Skeletal muscle tissue (tissue), 4 donors: ENCODE data around the gene PPARG. TPM values are rescaled to one million over a fixed set of nuclear protein-coding genes. Genes with fewer than 3 reads are reported as not detected.

ENCODE experiments used
- H3K27ac ChIP-seq: one replicate; pipeline ENCODE4 v1.7.0; 2013; ENCODE audit warnings: mild to moderate bottlenecking, low read depth, low read length, inconsistent platforms
- H3K27me3 ChIP-seq, 3 donors: one replicate each; pipeline ENCODE4 v1.7.0; 2013; ENCODE audit warnings: low read length in 3 of 3; ENCODE audit not compliant: control insufficient read depth in 3 of 3, insufficient read depth in 3 of 3
- H3K36me3 ChIP-seq, 3 donors: one replicate each; pipeline ENCODE4 v1.7.0; 2013; ENCODE audit warnings: low read length in 3 of 3; ENCODE audit not compliant: control insufficient read depth in 3 of 3, insufficient read depth in 3 of 3
- H3K4me1 ChIP-seq, 3 donors: one replicate each; pipeline ENCODE4 v1.7.0; 2013; ENCODE audit warnings: low read length in 3 of 3, mild to moderate bottlenecking in 3 of 3; ENCODE audit not compliant: control insufficient read depth in 3 of 3, insufficient read depth in 3 of 3
- H3K4me3 ChIP-seq, 3 donors: one replicate each; pipeline ENCODE4 v1.7.0; 2013; ENCODE audit warnings: low read length in 3 of 3
- H3K9ac ChIP-seq, 3 donors: one replicate each; pipeline ENCODE4 v1.7.0; 2013; ENCODE audit warnings: low read length in 3 of 3, mild to moderate bottlenecking in 3 of 3, moderate library complexity in 2 of 3, low read depth in 1 of 3
- H3K9me3 ChIP-seq, 3 donors: one replicate each; pipeline ENCODE4 v1.7.0; 2013; ENCODE audit warnings: low read length in 3 of 3; ENCODE audit not compliant: control insufficient read depth in 3 of 3
- total RNA-seq: library from RNA; depleted of rRNA; stranded (reverse); fragments of >200 nt; gene quantifications from one replicate; pipeline ENCODE4 v1.2.3, GENCODE V29; 2014
- donor health status: Osteomylitis.

Gene PPARG
- total RNA-seq, 1 donor from 2014 or later = 30.3 TPM

GRCh38 chr3:12349895-12350811 is 61.3 kb downstream of the PPARG start:
- H3K9ac ChIP-seq = no peak overlapping the region
- no peak overlapping the region for H3K4me3 ChIP-seq
- H3K27ac ChIP-seq = no peak overlapping the region

DNA sequence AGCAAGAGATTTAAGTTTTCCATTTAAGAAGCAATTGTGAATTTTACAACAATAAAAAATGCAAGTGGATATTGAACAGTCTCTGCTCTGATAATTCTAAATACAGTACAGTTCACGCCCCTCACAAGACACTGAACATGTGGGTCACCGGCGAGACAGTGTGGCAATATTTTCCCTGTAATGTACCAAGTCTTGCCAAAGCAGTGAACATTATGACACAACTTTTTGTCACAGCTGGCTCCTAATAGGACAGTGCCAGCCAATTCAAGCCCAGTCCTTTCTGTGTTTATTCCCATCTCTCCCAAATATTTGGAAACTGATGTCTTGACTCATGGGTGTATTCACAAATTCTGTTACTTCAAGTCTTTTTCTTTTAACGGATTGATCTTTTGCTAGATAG is 62.3 kb downstream of the PPARG start:
- Histone ChIP-seq H3K9me3 (no peaks in the 10 kb centered on the region), H3K4me1 (peaks cover 0 to 5% (median 4%) of the 10 kb centered on the region in 3 donors), H3K36me3 (no peaks in the 10 kb centered on the region), H3K4me3 (no peak overlapping the region), H3K27me3 (peaks cover 0 to 3% (median 0%) of the 10 kb centered on the region in 3 donors), H3K9ac (no peak overlapping the region), H3K27ac (no peak overlapping the region)

More at GRCh38 chr3:12349895-12350811, 61.3 kb downstream of the PPARG start:
- Histone ChIP-seq H3K27me3 (peaks cover 0 to 8% (median 3%) of the 10 kb centered on the region in 3 donors), H3K4me1 (peaks cover 0 to 5% (median 4%) of the 10 kb centered on the region in 3 donors), H3K36me3 (no peaks in the 10 kb centered on the region), H3K9me3 (no peaks in the 10 kb centered on the region)

DNA sequence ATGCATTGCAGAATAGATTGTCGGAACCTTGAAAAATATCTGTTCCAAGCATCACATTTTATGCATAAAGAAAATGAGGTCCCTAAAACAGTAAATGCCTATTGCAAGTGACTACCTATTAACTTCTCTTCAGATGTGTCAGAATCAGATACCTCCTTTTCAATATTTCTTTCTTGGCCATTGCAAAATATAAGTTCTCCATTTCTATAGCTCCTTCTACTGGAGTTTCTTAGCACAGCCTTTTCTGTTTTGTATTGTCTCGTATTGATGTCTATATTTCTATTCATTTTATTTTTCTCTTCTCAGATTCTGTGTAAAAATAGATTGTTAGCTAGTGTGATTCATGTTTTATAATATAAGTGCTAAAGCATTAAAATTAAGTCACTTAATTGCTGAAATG is 63.4 kb downstream of the PPARG start:
- Histone ChIP-seq H3K9ac (no peak overlapping the region), H3K9me3 (no peaks in the 10 kb centered on the region), H3K36me3 (no peaks in the 10 kb centered on the region), H3K4me3 (no peak overlapping the region), H3K27ac (no peak overlapping the region), H3K27me3 (peaks cover 0 to 3% (median 0%) of the 10 kb centered on the region in 3 donors), H3K4me1 (peaks cover 0 to 5% (median 4%) of the 10 kb centered on the region in 3 donors)

DNA sequence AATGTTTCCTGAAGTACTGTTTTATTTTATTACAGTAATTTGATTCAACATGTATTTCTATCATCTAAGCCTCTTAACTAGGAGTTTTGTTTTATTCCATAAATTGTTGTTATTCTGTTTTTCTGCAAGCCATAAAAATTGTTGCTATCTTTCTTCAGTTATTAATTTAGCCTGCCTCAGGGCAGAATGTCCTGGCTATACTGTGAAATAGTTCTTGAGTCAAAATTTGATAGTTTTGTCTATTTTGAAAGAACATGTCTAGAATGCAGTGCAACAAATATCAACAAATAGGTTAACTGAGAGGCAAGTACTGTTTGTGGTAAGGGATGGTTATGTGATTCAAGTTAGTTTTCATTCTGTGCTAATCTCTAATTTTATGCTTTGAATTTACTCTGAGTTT is 63.9 kb downstream of the PPARG start:
- Histone ChIP-seq H3K9ac (no peak overlapping the region), H3K27ac (no peak overlapping the region), H3K36me3 (no peaks in the 10 kb centered on the region), H3K27me3 (peaks cover 0 to 3% (median 0%) of the 10 kb centered on the region in 3 donors), H3K4me3 (no peak overlapping the region), H3K9me3 (no peaks in the 10 kb centered on the region), H3K4me1 (peaks cover 0 to 5% (median 4%) of the 10 kb centered on the region in 3 donors)

- H3K4me1 ChIP-seq = peaks cover 0 to 5% (median 4%) of the 10 kb centered on the region in 3 donors
- H3K4me3 ChIP-seq = no peak overlapping the region
Observed at GRCh38 chr3:12353796-12354525, 65.1 kb downstream of the PPARG start.

DNA sequence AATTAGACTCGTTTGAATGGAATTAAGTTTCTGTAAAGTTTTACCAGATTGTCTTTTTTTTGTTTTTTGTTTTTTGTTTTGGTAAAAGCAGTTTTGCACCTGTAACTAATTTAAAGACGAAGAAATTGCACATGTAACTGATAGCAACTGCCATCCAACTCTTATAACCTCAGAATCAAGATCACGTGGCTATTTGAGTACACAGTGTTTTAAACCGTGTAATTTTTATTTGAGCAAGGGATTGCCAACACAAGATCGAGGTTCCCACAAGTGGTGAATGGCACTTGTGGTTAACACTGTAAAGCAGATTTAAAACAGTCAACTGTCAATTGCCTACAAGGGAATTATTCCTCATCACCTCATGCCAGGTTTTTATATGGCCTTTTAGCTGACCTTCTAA is 67.3 kb downstream of the PPARG start:
- Histone ChIP-seq H3K27ac (no peak overlapping the region), H3K9ac (no peak overlapping the region), H3K9me3 (peaks cover 0 to 2% (median 0%) of the 10 kb centered on the region in 3 donors)

More at GRCh38 chr3:12353796-12354525, 65.1 kb downstream of the PPARG start:
- no peak overlapping the region for H3K9ac ChIP-seq
- no peak overlapping the region for H3K27ac ChIP-seq
- no peaks in the 10 kb centered on the region for H3K36me3 ChIP-seq
- H3K27me3 ChIP-seq = peaks cover 0 to 3% (median 0%) of the 10 kb centered on the region in 3 donors
- no peaks in the 10 kb centered on the region for H3K9me3 ChIP-seq

GRCh38 chr3:12356996-12357395 is 68.1 kb downstream of the PPARG start:
- Histone ChIP-seq H3K27me3 (peaks cover 0 to 3% (median 0%) of the 10 kb centered on the region in 3 donors), H3K9ac (no peak overlapping the region), H3K4me3 (no peak overlapping the region), H3K4me1 (peaks cover 0 to 4% (median 0%) of the 10 kb centered on the region in 3 donors), H3K27ac (no peak overlapping the region), H3K9me3 (peaks cover 0 to 2% (median 0%) of the 10 kb centered on the region in 3 donors), H3K36me3 (no peaks in the 10 kb centered on the region)

More for the DNA sequence above, 67.3 kb downstream of the PPARG start:
- Histone ChIP-seq H3K36me3 (no peaks in the 10 kb centered on the region), H3K4me3 (no peak overlapping the region), H3K27me3 (peaks cover 0 to 3% (median 0%) of the 10 kb centered on the region in 3 donors), H3K4me1 (peaks cover 0 to 4% (median 4%) of the 10 kb centered on the region in 3 donors)

GRCh38 chr3:12357456-12357855 is 68.6 kb downstream of the PPARG start:
- peaks cover 0 to 3% (median 0%) of the 10 kb centered on the region in 3 donors for H3K27me3 ChIP-seq
- H3K9me3 ChIP-seq = peaks cover 0 to 2% (median 0%) of the 10 kb centered on the region in 3 donors
- no peak overlapping the region for H3K4me3 ChIP-seq
- H3K9ac ChIP-seq = no peak overlapping the region
- peaks cover 0 to 4% (median 0%) of the 10 kb centered on the region in 3 donors for H3K4me1 ChIP-seq
- no peak overlapping the region for H3K27ac ChIP-seq
- no peaks in the 10 kb centered on the region for H3K36me3 ChIP-seq

DNA sequence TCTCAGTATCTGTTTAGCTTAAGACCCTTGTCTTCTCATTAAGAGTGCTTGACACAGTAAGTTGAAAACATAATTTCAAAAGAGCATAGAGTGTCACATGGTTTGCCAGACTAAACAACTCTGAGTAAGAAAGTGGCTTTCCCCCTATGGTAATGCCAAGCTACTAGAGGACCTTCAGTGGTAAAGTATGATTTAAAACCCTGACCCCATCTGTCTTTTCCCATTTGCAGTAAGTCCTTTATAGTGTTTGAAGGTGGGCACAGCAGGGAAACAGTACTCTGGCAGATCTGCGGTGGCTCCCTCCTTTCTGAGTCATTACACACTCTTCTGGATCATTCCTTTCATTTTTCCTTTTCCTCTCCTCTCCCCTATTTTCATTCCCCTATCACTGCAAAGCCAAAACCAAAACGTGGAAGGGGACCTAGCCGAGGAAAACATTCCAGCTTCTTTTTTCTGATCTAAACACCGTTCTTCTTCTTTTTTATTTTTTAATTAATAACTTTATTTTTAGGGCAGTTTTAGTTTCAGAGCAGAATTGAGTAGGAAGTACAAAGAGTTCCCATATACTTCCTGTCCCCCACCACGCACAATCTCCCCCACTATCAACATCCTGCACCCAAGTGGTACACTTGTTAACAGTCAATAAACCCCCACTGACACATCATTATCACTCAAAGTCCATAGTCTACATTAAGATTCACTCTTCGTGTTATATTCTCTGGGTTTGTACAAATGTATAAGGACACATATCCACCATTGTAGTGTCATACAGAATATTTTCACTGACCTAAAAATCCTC is 74.7 kb downstream of the PPARG start:
- Histone ChIP-seq H3K27ac (no peak overlapping the region), H3K4me3 (no peak overlapping the region)

More for the DNA sequence above, 74.7 kb downstream of the PPARG start:
- Histone ChIP-seq H3K36me3 (no peaks in the 10 kb centered on the region), H3K9ac (no peak overlapping the region), H3K4me1 (no peaks in the 10 kb centered on the region), H3K9me3 (peaks cover 0 to 2% (median 2%) of the 10 kb centered on the region in 3 donors), H3K27me3 (no peaks in the 10 kb centered on the region)
